ENCODE measurements around the gene MSI2. TPM values are rescaled to one million over a fixed set of nuclear protein-coding genes. Genes with fewer than 3 reads are reported as not detected.
"Not testable (repeated sequence)": the region's sequence is repeated elsewhere in the genome, so short reads cannot be mapped to it uniquely, and the experiment has no call there.

MSI2 gene
- total RNA-seq, 1 experiment from 2014 or later: 174 TPM

DNA sequence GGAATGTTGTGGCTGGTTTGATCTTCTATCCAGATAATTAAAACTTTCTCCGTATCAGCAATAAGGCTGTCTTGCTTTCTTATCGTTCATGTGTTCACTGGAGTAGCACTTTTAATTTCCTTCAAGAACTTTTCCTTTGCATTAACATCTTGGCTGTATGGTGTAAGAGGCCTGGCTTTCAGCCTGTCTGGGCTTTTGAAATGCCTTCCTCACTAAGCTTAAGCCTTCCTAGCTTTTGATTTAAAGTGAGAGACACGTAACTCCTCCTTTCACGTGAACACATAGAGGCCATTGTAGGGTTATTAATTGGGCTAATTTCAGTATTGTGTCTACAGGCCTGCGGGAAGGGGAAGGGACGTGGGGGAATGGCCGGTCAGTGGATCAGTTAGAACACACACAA is 42.9 kb downstream of the MSI2 start:
- Mint-ChIP-seq H3K9me3 (ENCODE audit: unreplicated experiment) (peaks cover 18% of the 10 kb centered on the region), H3K4me3 (ENCODE audit: unreplicated experiment) (no peak overlapping the region), H3K27me3 (ENCODE audit: insufficient read depth, unreplicated experiment) (no peaks in the 10 kb centered on the region), H3K4me1 (ENCODE audit: low read depth, unreplicated experiment) (peaks cover 38% of the 10 kb centered on the region), H3K36me3 (ENCODE audit: insufficient read depth, unreplicated experiment) (peaks cover 89% of the 10 kb centered on the region), H3K27ac (ENCODE audit: unreplicated experiment) (no peak overlapping the region)
- ChIA-PET CTCF (no interaction called here), POLR2A (interaction anchor here (0.6 kb wide), 1 partner anchor 42 kb away, joined by 3 read pairs; no protein-coding TSS in a partner anchor)
- no TSS peak for BruUV-seq (replicated peaks)
- Histone ChIP-seq H3K27me3 (replicated peaks; ENCODE audit: control insufficient read depth, insufficient read depth, low read length) (no peaks in the 10 kb centered on the region), H3K4me1 (peaks cover 25% of the 10 kb centered on the region), H3K36me3 (ENCODE audit: control insufficient read depth, insufficient read depth, low read length) (no peaks in the 10 kb centered on the region; the same call in 1 of the 2 replicates), H3K4me3 (ENCODE audit: low read depth, low read length) (no peak overlapping the region), H3K9me3 (peaks cover 11% of the 10 kb centered on the region; the same call in 1 of the 2 replicates)
- intact Hi-C loops (cut with micrococcal nuclease; ENCODE audit: unreplicated experiment): no loop called here
- TF ChIP-seq, protein P1, sequence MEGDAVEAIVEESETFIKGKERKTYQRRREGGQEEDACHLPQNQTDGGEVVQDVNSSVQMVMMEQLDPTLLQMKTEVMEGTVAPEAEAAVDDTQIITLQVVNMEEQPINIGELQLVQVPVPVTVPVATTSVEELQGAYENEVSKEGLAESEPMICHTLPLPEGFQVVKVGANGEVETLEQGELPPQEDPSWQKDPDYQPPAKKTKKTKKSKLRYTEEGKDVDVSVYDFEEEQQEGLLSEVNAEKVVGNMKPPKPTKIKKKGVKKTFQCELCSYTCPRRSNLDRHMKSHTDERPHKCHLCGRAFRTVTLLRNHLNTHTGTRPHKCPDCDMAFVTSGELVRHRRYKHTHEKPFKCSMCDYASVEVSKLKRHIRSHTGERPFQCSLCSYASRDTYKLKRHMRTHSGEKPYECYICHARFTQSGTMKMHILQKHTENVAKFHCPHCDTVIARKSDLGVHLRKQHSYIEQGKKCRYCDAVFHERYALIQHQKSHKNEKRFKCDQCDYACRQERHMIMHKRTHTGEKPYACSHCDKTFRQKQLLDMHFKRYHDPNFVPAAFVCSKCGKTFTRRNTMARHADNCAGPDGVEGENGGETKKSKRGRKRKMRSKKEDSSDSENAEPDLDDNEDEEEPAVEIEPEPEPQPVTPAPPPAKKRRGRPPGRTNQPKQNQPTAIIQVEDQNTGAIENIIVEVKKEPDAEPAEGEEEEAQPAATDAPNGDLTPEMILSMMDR (IDR thresholded peaks at IDR 0.05; ENCODE audit: insufficient read depth in 1 of 2, low read depth in 1 of 2, low read length in 1 of 2, severe bottlenecking in 1 of 2, unreplicated experiment in 1 of 2): no peak
- DNase-seq: no peak

- H3K27ac Mint-ChIP-seq (ENCODE audit: unreplicated experiment); H3K4me3 Mint-ChIP-seq (ENCODE audit: unreplicated experiment); intact Hi-C loops (cut with micrococcal nuclease; ENCODE audit: unreplicated experiment); BruUV-seq (replicated peaks); H3K27me3 ChIP-seq (replicated peaks; ENCODE audit: control insufficient read depth, insufficient read depth, low read length); H3K36me3 ChIP-seq (ENCODE audit: control insufficient read depth, insufficient read depth, low read length); DNase-seq; H3K4me3 ChIP-seq (ENCODE audit: low read depth, low read length); H3K27me3 Mint-ChIP-seq (ENCODE audit: insufficient read depth, unreplicated experiment); CTCF ChIA-PET: not testable (repeated sequence)
- Mint-ChIP-seq H3K9me3 (ENCODE audit: unreplicated experiment) (peaks cover 18% of the 10 kb centered on the region), H3K36me3 (ENCODE audit: insufficient read depth, unreplicated experiment) (peaks cover 86% of the 10 kb centered on the region), H3K4me1 (ENCODE audit: low read depth, unreplicated experiment) (peaks cover 31% of the 10 kb centered on the region)
- Histone ChIP-seq H3K4me1 (peaks cover 11% of the 10 kb centered on the region), H3K9me3 (peaks cover 11% of the 10 kb centered on the region; the same call in 1 of the 2 replicates)
- POLR2A ChIA-PET: interaction anchor here (0.6 kb wide), 1 partner anchor 387 kb away, joined by 4 read pairs; the partner anchor contains the start of gene TRIM25
These were observed 44.3 kb downstream of the MSI2 start for GRCh38 chr17:57300592-57300991.

DNA sequence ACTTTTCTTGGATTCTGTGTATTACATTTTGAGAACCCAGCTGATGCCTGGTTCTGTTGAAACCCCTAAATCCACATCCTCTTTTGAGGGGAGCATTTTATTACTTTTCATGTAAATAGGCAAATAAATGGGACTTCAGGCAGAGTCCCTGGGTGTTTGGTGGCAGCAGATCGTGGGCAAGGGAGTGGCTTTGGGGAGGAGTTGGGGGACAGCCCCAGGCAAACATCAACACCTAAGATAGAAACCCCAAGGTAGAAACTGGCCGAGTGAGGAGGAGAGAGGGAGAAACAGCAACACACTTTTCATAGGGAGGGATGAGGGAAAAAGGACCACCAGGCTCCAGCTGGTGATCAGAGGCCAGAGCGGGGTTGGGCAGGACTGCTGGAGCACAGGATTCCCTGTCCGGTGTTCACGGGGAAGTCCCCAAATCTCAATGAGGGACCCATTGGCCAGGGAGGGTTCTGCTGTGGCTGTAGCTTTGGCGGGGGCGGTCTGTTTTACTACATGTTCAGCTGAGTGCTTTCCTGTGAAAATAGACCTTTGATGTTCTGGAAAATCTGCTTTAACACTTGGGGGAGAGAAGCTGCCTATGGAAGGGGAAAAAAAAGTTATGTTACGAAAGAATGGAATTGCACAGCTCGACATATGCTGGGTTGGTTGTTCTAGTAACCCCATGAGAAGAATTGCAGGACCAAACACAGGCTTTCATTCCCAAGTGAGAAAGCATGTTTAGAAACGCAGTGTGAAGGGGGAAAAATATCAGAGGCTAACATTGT is 46.6 kb downstream of the MSI2 start:
- ChIA-PET CTCF (interaction anchor here (0.5 kb wide), 1 partner anchor 53 kb away, joined by 3 read pairs; no protein-coding TSS in a partner anchor), POLR2A (no interaction called here)
- Mint-ChIP-seq H3K9me3 (ENCODE audit: unreplicated experiment) (peaks cover 14% of the 10 kb centered on the region), H3K4me1 (ENCODE audit: low read depth, unreplicated experiment) (peaks cover 32% of the 10 kb centered on the region), H3K27me3 (ENCODE audit: insufficient read depth, unreplicated experiment) (no peaks in the 10 kb centered on the region), H3K27ac (ENCODE audit: unreplicated experiment) (peak overlapping the region; percentile 27), H3K4me3 (ENCODE audit: unreplicated experiment) (no peak overlapping the region), H3K36me3 (ENCODE audit: insufficient read depth, unreplicated experiment) (peaks cover 73% of the 10 kb centered on the region)
- Histone ChIP-seq H3K4me3 (ENCODE audit: low read depth, low read length) (no peak overlapping the region), H3K4me1 (no peaks in the 10 kb centered on the region), H3K36me3 (ENCODE audit: control insufficient read depth, insufficient read depth, low read length) (no peaks in the 10 kb centered on the region; the same call in none of the 2 replicates), H3K9me3 (peaks cover 7% of the 10 kb centered on the region; the same call in 1 of the 2 replicates), H3K27me3 (replicated peaks; ENCODE audit: control insufficient read depth, insufficient read depth, low read length) (no peaks in the 10 kb centered on the region)
- TF ChIP-seq, protein P1 (IDR thresholded peaks at IDR 0.05; ENCODE audit: insufficient read depth in 1 of 2, low read depth in 1 of 2, low read length in 1 of 2, severe bottlenecking in 1 of 2, unreplicated experiment in 1 of 2): no peak
- intact Hi-C loops (cut with micrococcal nuclease; ENCODE audit: unreplicated experiment): no loop called here
- DNase-seq: no peak
- no TSS peak for BruUV-seq (replicated peaks)
